GM12891 (cell line): ENCODE results near the gene LVRN.

ENCODE experiments used
- PAX5 ChIP-seq: IDR thresholded peaks from 2 replicates; pipeline ENCODE4 v1.6.1; 2011; ENCODE audit warnings: low read length, moderate library complexity, mild to moderate bottlenecking; ENCODE audit not compliant: insufficient read depth, severe bottlenecking
- POLR2A ChIP-seq: IDR thresholded peaks from 2 replicates; pipeline ENCODE4 v1.6.1; 2011; ENCODE audit warnings: low read depth, low read length, control low read depth
- POLR2AphosphoS5 ChIP-seq: IDR thresholded peaks from 2 replicates; pipeline ENCODE4 v1.6.1; 2011; ENCODE audit warnings: low read depth, low read length, control low read depth
- SPI1 ChIP-seq: IDR thresholded peaks from 2 replicates; pipeline ENCODE4 v1.6.1; 2011; ENCODE audit warnings: low read depth, low read length, control low read depth
- TAF1 ChIP-seq: IDR thresholded peaks from 2 replicates; pipeline ENCODE4 v1.6.1; 2011; ENCODE audit warnings: low read depth, low read length, control low read depth

GRCh38 chr5:115962565-115963402 lies 509 bp downstream of the LVRN start:
- no peak for TF ChIP-seq POLR2AphosphoS5
- no peak for TF ChIP-seq TAF1
- TF ChIP-seq POLR2A = no peak
- no peak for TF ChIP-seq PAX5
- no peak for TF ChIP-seq SPI1
